IMR-90 (cell line): ENCODE data around the gene ANKDD1A.

ENCODE experiments used
- BHLHE40 ChIP-seq: fragments of 150-350 bp; IDR thresholded peaks from 2 replicates; pipeline ENCODE4 v1.6.1; 2016; ENCODE audit warnings: mild to moderate bottlenecking, low read depth, low read length
- NFE2L2 ChIP-seq: fragments of 150-350 bp; IDR thresholded peaks from 2 replicates; pipeline ENCODE4 v1.6.1; 2016; ENCODE audit warnings: low read depth, mild to moderate bottlenecking, low read length
- RCOR1 ChIP-seq: IDR thresholded peaks from 2 replicates; pipeline ENCODE4 v1.6.1; 2012; ENCODE audit warnings: mild to moderate bottlenecking, low read length, improper control_type of control experiment; ENCODE audit not compliant: insufficient replicate concordance
- USF2 ChIP-seq: fragments of 150-350 bp; IDR thresholded peaks from 2 replicates; pipeline ENCODE4 v1.6.1; 2017; ENCODE audit warnings: mild to moderate bottlenecking, antibody characterized with exemption, low read length, low read depth
- TF ChIP-seq, protein P1 (sequence below): conservative IDR thresholded peaks from 2 replicates; pipeline ENCODE4 v1.5.1; 2012; ENCODE audit warnings: mild to moderate bottlenecking, low read depth, low read length, improper control_type of control experiment

DNA sequence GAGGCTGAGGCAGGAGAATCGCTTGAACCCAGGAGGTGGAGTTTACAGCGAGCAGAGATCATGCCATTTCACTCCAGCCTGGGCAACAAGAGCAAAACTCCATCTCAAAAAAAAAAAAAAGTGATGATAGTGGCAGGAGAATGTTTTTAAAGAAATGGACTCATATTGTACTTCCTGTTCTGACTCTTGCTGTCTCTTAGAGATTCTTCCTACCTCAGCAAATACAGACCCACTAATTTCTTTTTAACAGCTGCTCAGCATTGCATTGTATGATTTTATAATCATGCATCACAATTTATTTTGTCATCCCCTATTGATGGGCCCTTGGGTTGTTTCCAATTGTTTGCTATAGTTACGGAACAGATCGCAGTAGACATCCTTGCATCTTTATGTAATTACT, 8.8 kb upstream of the ANKDD1A start:
- TF ChIP-seq, protein P1, sequence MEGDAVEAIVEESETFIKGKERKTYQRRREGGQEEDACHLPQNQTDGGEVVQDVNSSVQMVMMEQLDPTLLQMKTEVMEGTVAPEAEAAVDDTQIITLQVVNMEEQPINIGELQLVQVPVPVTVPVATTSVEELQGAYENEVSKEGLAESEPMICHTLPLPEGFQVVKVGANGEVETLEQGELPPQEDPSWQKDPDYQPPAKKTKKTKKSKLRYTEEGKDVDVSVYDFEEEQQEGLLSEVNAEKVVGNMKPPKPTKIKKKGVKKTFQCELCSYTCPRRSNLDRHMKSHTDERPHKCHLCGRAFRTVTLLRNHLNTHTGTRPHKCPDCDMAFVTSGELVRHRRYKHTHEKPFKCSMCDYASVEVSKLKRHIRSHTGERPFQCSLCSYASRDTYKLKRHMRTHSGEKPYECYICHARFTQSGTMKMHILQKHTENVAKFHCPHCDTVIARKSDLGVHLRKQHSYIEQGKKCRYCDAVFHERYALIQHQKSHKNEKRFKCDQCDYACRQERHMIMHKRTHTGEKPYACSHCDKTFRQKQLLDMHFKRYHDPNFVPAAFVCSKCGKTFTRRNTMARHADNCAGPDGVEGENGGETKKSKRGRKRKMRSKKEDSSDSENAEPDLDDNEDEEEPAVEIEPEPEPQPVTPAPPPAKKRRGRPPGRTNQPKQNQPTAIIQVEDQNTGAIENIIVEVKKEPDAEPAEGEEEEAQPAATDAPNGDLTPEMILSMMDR, result no peak
- TF ChIP-seq RCOR1 (no peak), NFE2L2 (no peak), USF2 (no peak), BHLHE40 (no peak)
